K562 (cell line): Measurements from ENCODE around the gene RNF217. TPM values are rescaled to one million over a fixed set of nuclear protein-coding genes. Genes with fewer than 3 reads are reported as not detected.

Source experiments
- ATAC-seq: fragments of 200-7000 bp; cut with Tn5 transposase; 3 replicates; pipeline ENCODE4 v1.9.1; 2020; ENCODE audit warnings: moderate library complexity
- BruUV-seq: library from RNA; stranded (reverse); fragments of 400-500 nt; replicated peaks from 2 replicates; lab custom pipeline; 2021; lab: Mats Ljungman, UMichigan
- CTCF ChIA-PET: fragments of 300-600 bp; formaldehyde crosslinking; extraction: SDS; loops from one replicate; lab custom pipeline; 2021; ENCODE audit warnings: low intra/inter-chr PET ratio; lab: Yijun Ruan, JAX
- POLR2A ChIA-PET: fragments of 300-600, 350-650 bp; sonication (Branson Sonifier 250); formaldehyde crosslinking; extraction: SDS; loops from one replicate; lab custom pipeline; 2021; ENCODE audit warnings: antibody characterized with exemption, inconsistent platforms; lab: Yijun Ruan, JAX
- DNase-seq, 4 experiments: peaks; one replicate each; pipeline versions ENCODE4 v3.0.0 to v3.0.0-alpha.2; 2011 to 2018; ENCODE audit warnings: low spot score in 3 of 4, mixed read lengths in 3 of 4; ENCODE audit errors: extremely low read depth in 1 of 4
- FAIRE-seq: peaks from 2 replicates; lab custom pipeline; 2011; peaks lifted over from hg19 to GRCh38; lab: Jason Lieb, UNC
- H2AFZ ChIP-seq: 2 replicates; pipeline ENCODE4 v1.6.0; 2011; ENCODE audit warnings: low read depth, low read length, control low read depth, inconsistent platforms
- H3K27ac ChIP-seq: fragments of 200-600 bp; 3 replicates; pipeline ENCODE4 v1.8.0; 2011; ENCODE audit warnings: low read depth, mild to moderate bottlenecking, control low read depth, inconsistent platforms, low read length, moderate library complexity, mixed read lengths; ENCODE audit errors: extremely low read depth
- H3K27me3 ChIP-seq, 2 experiments: fragments of 300-600 bp in 1 of 2; 2 replicates in 1 of 2; 3 replicates in 1 of 2; pipeline versions ENCODE4 v1.6.0 to v1.8.0; 2011; ENCODE audit warnings: inconsistent platforms in 2 of 2, low read length in 2 of 2, mild to moderate bottlenecking in 1 of 2, mixed read lengths in 1 of 2, moderate library complexity in 1 of 2; ENCODE audit not compliant: control insufficient read depth in 2 of 2, insufficient read depth in 2 of 2
- H3K36me3 ChIP-seq: fragments of 300-600 bp; 3 replicates; pipeline ENCODE4 v1.8.0; 2011; ENCODE audit warnings: mild to moderate bottlenecking, low read length, inconsistent platforms; ENCODE audit not compliant: control insufficient read depth, insufficient read depth
- H3K4me1 ChIP-seq, 2 experiments: fragments of 200-600 bp in 1 of 2; replicated peaks in 1 of 2; 2 replicates in 1 of 2; 3 replicates in 1 of 2; pipeline versions ENCODE4 v1.5.1 to v1.8.0; 2011; ENCODE audit warnings: inconsistent platforms in 2 of 2, low read length in 2 of 2, mild to moderate bottlenecking in 1 of 2, mixed read lengths in 1 of 2, moderate library complexity in 1 of 2; ENCODE audit not compliant: control insufficient read depth in 2 of 2, insufficient read depth in 2 of 2
- H3K4me2 ChIP-seq: 2 replicates; pipeline ENCODE4 v1.6.1; 2011; ENCODE audit warnings: low read length, control low read depth, inconsistent platforms, mixed read lengths; ENCODE audit not compliant: insufficient read depth
- H3K4me3 ChIP-seq: fragments of 200-600 bp; sonication (generic), shearing (Covaris generic); 2 replicates; pipeline ENCODE4 v1.5.1; 2016; ENCODE audit warnings: control low read depth, inconsistent platforms
- H3K79me2 ChIP-seq: fragments of 200-600 bp; 3 replicates; pipeline ENCODE4 v1.8.0; 2011; ENCODE audit warnings: low read length, inconsistent platforms; ENCODE audit not compliant: control insufficient read depth, insufficient read depth
- H3K9ac ChIP-seq, 2 experiments: 2 replicates each; pipeline versions ENCODE4 v1.6.0 to v1.6.1; 2011; ENCODE audit warnings: low read depth in 2 of 2, low read length in 2 of 2, control low read depth in 1 of 2, inconsistent platforms in 1 of 2, mild to moderate bottlenecking in 1 of 2, mixed read lengths in 1 of 2; ENCODE audit not compliant: insufficient read depth in 1 of 2
- H3K9me1 ChIP-seq: one replicate; pipeline ENCODE4 v1.6.0; 2011; ENCODE audit warnings: inconsistent platforms, mild to moderate bottlenecking, low read length, moderate library complexity; ENCODE audit not compliant: control insufficient read depth, insufficient read depth
- H3K9me3 ChIP-seq: replicated peaks from 2 replicates; pipeline ENCODE4 v1.5.1; 2011; ENCODE audit warnings: low read depth, low read length, inconsistent platforms; ENCODE audit not compliant: control insufficient read depth, insufficient read depth
- H4K20me1 ChIP-seq: replicated peaks from 2 replicates; pipeline ENCODE4 v1.6.1; 2011; ENCODE audit warnings: low read length, inconsistent platforms, mixed read lengths; ENCODE audit not compliant: control insufficient read depth, insufficient read depth
- CTBP1 ChIP-seq: fragments of 450-650 bp; IDR thresholded peaks from 2 replicates; pipeline ENCODE4 v1.6.1; 2016; ENCODE audit warnings: borderline replicate concordance
- MBD1 ChIP-seq: fragments of 250-450 bp; sonication (Bioruptor Pico); IDR thresholded peaks from 2 replicates; pipeline ENCODE4 v1.8.0; 2022; ENCODE audit warnings: inconsistent platforms
- NR0B1 ChIP-seq: fragments of 450-650 bp; IDR thresholded peaks from one replicate; pipeline ENCODE4 v1.6.1; 2018; ENCODE audit warnings: mild to moderate bottlenecking, moderate library complexity; ENCODE audit not compliant: partially characterized antibody
- ZBTB34 ChIP-seq: fragments of 250-450 bp; sonication (Bioruptor Pico); IDR thresholded peaks from 2 replicates; pipeline ENCODE4 v1.8.0; 2021; ENCODE audit warnings: mild to moderate bottlenecking, moderate library complexity
- ZNF407 ChIP-seq: fragments of 450-650 bp; IDR thresholded peaks from 2 replicates; pipeline ENCODE4 v1.6.1; 2016; ENCODE audit warnings: low read depth
- ZNF444 ChIP-seq: fragments of 250-450 bp; sonication (Bioruptor Pico); IDR thresholded peaks from 2 replicates; pipeline ENCODE4 v1.4.0; 2020; ENCODE audit warnings: mild to moderate bottlenecking, moderate library complexity
- ZNF830 ChIP-seq: fragments of 250-450 bp; sonication (Bioruptor Pico); IDR thresholded peaks from 2 replicates; pipeline ENCODE4 v1.5.0; 2021; ENCODE audit warnings: mild to moderate bottlenecking
- WGBS: fragments of 100-300 bp; shearing (Covaris generic); methylation state at CpG from one replicate; pipeline ENCODE4 v1.1.6; 2016; ENCODE audit warnings: low coverage, mixed read lengths; ENCODE audit not compliant: insufficient coverage; ENCODE audit errors: missing lambda C conversion rate; 5-methylcytosine and 5-hydroxymethylcytosine counted together
- in situ Hi-C: fragments of 300-500 bp; cut with MboI; formaldehyde crosslinking; loops from 4 replicates; pipeline ENCODE4 v1.15.0; 2018; ENCODE audit warnings: inconsistent platforms, mixed read lengths
- intact Hi-C: fragments of 100-400 bp; cut with micrococcal nuclease; formaldehyde crosslinking; loops from 2 replicates; pipeline ENCODE4 v1.14.2; 2022
- polyA plus RNA-seq, 8 experiments: library from polyadenylated mRNA; depleted of rRNA in 4 of 8; stranded (reverse) in 5 of 8; unstranded in 3 of 8; fragments of >200 nt; fragmentation: Nextera tagmentation in 2 of 8; fragmentation: Illumina TruSeq in 1 of 8; extraction: Ambion mirVana in 2 of 8; extraction: Trizol in 1 of 8; gene quantifications; 2 replicates each; pipeline versions ENCODE4 v1.2.1 to v1.2.3, GENCODE V29; 2011 to 2014; ENCODE audit warnings: inconsistent platforms in 1 of 8, missing spikeins in 1 of 8
- total RNA-seq, 7 experiments: library from RNA; depleted of rRNA in 6 of 7; stranded (reverse); fragments of >200 nt in 6 of 7; fragmentation: Illumina TruSeq in 2 of 7; extraction: Trizol in 2 of 7; gene quantifications; 2 replicates each; pipeline versions ENCODE4 v1.2.1 to v1.2.3, GENCODE V29; 2011 to 2021; ENCODE audit warnings: low replicate concordance in 1 of 7
- TF ChIP-seq, protein P1 (sequence below): fragments of 250-450 bp; sonication (Bioruptor Pico); IDR thresholded peaks from 2 replicates; pipeline ENCODE4 v1.6.1; 2021; ENCODE audit warnings: mild to moderate bottlenecking

RNF217 gene
- total and polyA plus RNA-seq, 9 of the 15 experiments (the other 6 are each of a cell fraction or from before 2014, with no cell fraction given), result 2.9 to 25.6 (median 12.0) TPM

DNA sequence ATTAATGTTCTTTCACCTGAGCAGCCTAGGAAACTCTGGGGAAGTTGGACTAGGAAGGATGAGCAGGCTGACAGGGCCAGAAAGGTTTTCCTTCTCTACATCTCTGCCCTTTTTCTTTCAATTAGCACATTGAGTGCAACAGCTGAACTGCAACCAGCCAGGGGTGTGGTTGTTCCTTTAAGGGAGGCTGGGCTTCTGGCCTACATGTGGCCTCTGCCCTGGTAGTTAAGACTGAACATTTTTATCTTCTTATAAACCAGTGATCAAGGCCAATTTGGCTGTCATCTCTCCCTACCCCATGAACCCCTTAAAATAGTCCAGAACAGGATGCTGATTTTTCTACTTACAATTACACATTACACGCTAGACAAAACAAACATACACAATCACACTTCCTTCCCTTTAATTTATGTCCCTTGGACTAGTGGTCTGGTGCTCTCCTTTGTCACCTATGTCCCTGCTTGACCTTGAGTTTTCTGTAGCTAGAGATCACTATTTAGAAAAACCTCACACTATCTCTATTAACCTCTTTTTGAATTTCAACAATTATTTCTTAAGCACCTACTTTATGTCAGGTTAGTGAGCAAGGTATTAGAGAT, 60.3 kb downstream of the RNF217 start:
- no TSS peak for BruUV-seq
- DNase-seq (peak in 2 of 4 experiments; percentile 22 to 30), FAIRE-seq (peak; percentile 58), ATAC-seq (peak; percentile 73)
- Histone ChIP-seq H3K9ac (no peak overlapping the region), H3K27me3 (no peaks in the 10 kb centered on the region), H3K9me3 (no peaks in the 10 kb centered on the region), H3K4me1 (peaks cover 16 to 17% of the 10 kb centered on the region in 2 experiments; a peak in 4 of 5 replicates), H3K4me3 (no peak overlapping the region), H3K27ac (no peak overlapping the region), H3K9me1 (no peaks in the 10 kb centered on the region), H2AFZ (no peak overlapping the region), H4K20me1 (no peaks in the 10 kb centered on the region), H3K36me3 (peaks cover 15% of the 10 kb centered on the region; the same call in 2 of the 3 replicates), H3K79me2 (peaks cover 35% of the 10 kb centered on the region), H3K4me2 (no peak overlapping the region)
- 41% methylated on average over 1 of the region's 1 CpG for WGBS
- intact Hi-C loops, result no loop called here
- CTCF ChIA-PET, result no interaction called here
- in situ Hi-C loops, result no loop called here
- POLR2A ChIA-PET, result interaction anchor here (1.6 kb wide), 1 partner anchor 8 kb away, joined by 6 read pairs; no protein-coding TSS in a partner anchor
- TF ChIP-seq, protein P1, sequence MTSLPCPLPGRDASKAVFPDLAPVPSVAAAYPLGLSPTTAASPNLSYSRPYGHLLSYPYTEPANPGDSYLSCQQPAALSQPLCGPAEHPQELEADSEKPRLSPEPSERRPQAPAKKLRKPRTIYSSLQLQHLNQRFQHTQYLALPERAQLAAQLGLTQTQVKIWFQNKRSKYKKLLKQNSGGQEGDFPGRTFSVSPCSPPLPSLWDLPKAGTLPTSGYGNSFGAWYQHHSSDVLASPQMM, result no peak
- TF ChIP-seq MBD1 (no peak), ZNF444 (no peak), ZNF407 (no peak), ZBTB34 (CRISPR knock-in tag) (no peak), CTBP1 (no peak), ZNF830 (no peak), NR0B1 (no peak)
